ENCODE measurements around the gene SF1.

SF1 gene

DNA sequence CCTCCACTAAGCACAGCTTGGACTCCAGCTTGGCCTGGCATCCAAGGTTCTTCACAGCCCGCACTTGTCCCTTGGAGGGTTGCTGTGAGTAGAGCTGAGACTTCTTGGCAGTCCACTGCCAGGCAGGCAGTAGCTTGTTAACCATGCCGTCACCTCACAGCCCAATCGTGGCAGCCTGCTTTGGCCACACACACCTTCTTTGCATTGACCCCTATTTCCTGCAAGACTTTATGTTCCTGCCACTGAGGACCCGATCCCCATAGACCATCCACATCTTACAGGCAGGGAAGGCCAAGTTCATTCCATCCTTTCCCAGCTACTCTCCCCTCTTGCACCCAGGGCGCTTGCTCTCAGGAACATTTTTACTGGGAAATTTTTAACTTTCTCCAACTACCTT lies 16.1 kb downstream of the SF1 start:
- DNase-seq (ENCODE audit: low read depth in 4 of 4, low spot score in 1 of 4), result no peak

DNA sequence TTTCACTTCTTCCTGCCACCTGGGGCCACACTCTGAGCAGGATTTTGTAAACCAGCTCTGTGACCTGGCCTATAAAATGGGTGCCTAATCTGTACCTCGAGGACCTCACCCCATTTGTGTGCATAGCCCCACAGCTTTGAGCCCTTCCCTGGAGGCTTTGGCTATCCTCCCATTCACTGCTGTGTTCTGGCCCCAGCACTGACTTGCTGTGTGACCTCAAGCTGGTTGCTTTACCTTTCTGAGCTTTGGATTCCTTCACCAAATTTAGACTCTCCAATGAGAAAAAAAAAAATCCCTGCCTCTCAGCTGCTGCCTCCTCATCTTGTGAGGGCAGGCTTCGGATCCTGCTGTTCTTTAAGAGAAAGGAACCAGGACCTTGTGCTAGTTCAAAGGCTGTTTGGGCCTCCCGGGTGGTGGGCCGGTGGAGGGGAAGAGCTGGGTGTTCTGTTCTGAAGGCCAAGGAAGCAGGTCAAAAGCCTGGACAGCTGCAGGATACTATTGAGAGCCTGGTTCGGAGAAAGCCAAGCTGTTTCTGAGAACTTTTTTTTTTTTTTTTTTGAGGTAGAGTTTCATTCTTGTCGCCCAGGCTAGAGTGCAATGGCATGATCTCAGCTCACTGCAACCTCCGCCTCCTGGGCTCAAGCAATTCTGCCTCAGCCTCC lies 17.5 kb downstream of the SF1 start:
- DNase-seq (ENCODE audit: low read depth in 4 of 4, low spot score in 1 of 4), result no peak

DNA sequence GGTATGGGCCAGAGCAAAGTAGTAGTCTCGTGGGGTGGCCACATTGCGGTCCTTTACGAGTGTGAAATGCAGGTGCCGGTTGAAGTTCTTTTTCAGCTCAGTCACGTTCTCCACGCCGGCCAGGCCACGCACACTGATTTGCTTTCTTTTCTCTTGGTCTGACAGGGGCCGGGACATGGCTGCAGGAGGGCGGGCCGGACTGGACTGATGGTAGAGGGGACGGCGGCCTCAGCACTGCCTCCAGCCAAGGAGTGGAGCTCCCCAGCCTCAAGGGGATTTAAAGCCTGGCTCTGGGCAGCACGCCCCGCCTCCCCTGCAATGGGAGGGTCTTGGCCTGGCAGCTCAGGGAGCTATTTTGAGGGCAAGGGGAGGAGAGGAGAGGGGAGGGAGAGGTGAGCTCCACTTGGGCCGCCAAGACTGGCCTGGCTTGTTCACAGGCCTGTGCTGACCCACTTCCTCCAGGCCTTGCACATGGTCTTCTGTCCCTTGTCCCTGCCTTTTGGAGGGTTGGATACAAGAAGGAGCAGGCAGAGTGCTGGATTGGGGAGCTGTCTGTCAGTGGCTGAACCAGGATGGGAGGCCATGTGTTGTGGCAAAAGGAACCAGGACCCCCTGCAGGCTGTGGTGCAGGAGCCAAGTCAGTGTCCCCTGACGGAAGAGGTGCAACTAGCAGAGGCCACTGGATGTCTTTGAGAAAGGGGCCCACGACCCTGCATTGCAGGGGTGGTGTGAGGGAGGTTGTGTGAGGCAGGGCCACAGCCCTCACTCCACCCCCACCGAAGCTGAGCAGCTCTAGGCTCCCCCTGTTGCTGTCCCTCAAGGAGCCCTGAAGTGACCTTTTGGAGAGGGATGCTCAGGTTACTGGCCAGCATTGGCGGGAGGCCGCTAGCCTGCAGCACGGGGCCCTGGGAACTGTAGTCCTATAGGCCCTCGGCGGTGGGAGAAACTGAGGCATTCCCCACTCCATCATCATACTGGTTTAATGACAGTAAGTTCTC lies 18.3 kb downstream of the SF1 start, which contains the start of gene PYGM:
TSS of gene PYGM (minus strand) at position 253 of the 998 bp plus-strand sequence. CDS start at position 177, 76 bp downstream.
- DNase-seq (ENCODE audit: low read depth in 4 of 4, low spot score in 1 of 4), result no peak

DNA sequence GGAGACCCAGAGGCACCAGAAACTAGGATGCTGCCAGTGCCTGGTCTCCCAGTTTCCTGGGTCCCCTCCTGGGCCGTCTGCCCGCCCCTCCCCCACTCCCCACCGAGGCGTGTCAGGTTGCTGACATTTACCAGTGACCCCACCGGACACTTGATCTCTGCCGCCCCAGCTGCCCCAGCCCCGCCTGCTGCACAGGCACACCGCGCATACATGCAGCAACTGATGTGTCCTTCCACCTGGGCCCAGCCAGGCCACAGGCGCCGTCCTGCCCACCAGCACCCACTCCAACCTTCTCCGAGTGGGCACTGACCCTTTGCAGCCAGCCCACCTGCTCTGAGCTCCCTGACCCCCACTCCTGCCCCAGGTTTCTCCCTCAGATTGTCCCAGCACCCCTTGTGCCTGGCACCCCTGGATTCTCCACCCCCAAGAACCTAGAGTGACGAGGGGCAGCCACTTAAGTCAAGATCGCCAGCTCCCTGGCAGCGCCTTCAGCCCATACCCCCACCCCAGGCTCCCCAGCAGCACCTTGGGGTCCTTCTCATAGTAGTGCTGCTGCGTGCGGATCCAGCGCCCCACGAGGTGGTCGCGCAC lies 19.1 kb downstream of the SF1 start:
- DNase-seq (ENCODE audit: low read depth in 4 of 4, low spot score in 1 of 4), result no peak

DNA sequence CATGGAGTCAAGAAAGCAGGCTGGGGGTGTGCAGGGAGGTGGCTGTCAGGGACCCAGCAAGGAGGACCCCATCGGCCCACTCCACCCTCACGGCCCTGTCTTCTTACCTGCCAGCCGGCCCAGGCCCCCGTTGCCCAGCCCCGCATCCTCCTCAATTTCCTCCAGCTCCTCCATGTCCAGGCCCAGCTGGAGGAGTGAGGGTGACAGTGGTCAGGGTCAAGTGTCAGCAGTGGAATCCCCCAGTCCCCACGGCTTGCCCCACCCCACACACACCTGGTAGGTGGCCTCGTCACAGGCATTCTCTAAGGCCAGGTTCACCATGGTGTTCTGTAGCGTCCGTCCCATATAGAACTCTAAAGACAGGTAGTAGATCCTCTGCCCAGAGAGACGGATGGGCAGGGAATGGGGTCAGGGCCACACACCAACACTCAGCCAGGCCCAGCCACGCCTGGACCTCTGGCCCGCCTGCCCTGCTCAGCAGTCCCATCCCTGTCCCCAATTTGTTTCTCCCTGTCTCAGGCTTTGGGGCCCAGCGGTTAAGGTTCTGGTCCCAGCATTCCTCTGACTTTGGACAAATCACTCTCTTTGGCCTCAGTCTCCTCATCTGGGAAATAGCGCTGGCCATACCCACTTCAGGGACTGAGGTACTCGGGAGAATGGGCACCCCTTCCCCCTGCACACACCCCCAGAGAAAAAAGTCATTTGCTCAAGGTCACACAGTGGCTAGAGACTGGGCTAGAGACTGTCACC lies 19.8 kb downstream of the SF1 start:
- DNase-seq (ENCODE audit: low read depth in 4 of 4, low spot score in 1 of 4), result no peak

DNA sequence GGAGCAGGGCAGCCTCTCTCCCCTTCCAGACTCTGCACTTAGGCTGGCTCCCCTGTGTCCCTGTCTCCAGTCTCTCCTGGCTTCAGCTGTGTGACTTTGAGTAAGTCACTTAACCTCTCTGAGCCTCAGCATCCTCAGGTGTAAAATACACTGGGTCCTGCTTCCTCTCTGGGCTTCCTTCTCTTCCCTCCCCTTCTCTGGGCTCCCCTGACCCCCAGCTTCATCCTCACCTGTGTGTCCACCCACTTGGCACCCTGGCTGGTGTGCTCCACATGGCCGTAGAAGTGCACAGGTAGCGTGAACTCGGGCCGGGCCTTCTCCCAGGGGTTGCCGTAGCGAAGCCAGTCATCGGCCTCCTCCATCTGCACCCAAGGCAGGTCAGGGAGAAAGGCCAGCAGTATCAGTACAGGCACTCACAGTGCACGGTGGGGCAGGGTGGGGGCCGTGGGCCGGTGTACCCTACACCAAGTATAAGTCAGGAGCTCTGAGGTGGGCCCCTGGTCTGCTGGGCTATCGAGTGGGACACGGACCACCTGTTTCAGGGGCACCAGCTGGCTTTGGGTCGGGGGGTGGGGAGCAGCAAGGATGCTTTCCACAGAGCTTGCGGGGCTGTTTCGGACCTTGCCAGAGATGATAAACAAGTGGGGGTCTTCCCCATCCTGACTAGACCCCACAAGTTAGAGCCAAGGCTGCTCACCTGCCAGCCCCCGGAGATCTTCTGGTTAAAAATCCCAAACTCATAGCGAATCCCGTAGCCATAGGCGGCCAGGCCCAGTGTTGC lies 20.6 kb downstream of the SF1 start:
- no peak for DNase-seq (ENCODE audit: low read depth in 4 of 4, low spot score in 1 of 4)

DNA sequence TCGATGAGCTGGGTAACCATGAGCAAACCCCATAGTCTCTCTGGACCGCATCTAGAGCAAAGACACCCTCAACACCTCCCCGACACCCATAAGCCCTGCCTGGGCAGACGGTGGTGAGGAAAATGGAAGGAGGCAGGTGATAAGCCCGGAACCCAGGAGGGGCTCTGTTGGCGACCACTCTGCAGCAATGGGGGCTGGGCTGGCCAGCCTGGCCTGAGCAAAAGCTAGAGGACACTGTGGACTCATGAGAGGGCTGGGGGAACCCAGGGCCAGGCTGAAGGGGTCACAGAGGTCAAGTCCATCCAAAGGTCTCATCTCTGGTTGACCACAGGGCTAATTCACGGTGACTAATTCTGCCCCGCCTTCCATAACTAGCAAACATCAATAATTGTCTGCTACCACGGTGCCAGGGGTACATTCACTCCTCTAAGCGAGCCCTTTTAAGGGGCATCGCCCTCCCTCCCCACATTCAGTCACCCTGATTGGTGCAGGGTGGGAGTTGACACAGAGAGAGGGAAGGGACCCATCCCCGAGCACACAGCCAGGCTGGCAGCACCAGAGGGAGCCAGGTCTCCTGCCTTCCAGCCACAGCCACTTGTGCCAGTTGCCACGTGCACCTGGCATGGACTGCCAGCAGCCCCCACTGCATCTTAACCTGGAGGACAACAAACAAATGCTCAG lies 22.5 kb downstream of the SF1 start:
- no peak for DNase-seq (ENCODE audit: low read depth in 4 of 4, low spot score in 1 of 4)

DNA sequence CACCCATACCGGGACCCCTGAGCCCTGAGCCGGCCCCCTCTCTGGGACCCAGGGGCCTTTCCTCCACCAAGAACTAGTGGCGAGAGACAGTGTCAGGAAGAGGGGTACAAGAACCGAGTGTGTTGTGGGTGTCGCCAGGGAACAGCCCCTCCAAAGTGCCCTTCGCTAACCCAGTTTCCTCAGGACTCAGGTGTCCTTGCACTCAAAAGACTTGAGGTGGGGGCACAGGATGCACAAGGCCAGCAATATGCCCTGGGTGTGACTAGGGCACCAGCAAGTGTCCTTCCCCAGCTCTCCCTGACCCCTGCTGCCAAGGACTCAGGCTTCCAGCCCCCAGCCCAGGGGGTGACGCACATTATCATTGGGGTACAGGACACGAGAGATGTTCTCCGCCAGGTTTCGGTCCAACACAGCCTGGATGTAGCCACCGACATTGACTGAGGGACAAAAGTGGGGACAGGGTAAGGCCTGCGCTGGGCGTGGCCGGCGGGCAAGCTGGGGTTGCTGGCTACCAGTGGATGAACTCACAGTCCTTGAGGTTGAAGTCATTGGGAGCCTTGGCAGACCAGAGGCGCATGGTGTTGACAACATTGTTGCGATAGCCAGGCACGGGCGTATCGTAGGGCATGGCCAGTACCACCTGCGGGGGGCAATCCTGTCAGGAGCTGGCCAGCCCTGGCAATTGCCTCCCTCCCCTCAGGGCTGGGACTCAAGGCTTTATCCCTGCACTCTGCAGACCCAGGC lies 23.3 kb downstream of the SF1 start:
- no peak for DNase-seq (ENCODE audit: low read depth in 4 of 4, low spot score in 1 of 4)

DNA sequence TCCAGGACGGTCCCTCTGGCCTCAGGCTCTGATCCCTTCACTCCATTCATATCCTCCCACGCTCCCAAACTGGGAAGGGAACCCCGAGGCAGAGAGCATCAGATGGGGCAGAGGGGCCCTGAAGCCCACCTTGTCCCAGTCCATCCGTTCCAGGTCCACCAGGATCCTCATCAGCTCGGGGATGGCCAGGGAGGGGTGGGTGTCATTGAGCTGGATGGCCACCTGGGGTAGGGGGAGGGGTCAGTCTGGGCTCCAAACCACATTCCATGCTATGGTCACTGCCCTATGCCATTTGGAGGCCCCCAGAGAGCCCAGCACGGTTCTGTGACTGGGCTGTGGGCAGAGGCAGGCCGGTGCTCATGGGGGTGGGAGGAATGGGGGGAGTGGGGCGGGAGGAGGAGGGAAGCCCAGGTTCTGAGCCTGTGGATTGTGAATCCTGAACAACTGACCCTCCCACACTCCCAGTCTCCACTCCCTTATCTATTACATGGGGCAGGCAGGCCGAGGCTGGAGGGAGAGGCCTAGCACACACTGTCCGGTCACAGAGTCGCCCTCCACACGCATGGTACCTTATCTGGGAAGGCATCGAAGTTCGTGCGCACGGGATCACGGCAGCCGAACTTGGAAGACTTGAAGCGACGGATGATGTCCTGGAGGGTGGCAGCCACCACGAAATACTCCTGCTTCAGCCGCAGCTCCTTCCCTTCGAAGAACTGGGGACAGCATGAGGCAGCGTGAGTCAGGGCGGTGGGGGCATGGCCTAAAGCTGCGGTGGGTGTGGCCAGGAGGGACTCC lies 24.0 kb downstream of the SF1 start:
- DNase-seq (ENCODE audit: low read depth in 4 of 4, low spot score in 1 of 4), result no peak

DNA sequence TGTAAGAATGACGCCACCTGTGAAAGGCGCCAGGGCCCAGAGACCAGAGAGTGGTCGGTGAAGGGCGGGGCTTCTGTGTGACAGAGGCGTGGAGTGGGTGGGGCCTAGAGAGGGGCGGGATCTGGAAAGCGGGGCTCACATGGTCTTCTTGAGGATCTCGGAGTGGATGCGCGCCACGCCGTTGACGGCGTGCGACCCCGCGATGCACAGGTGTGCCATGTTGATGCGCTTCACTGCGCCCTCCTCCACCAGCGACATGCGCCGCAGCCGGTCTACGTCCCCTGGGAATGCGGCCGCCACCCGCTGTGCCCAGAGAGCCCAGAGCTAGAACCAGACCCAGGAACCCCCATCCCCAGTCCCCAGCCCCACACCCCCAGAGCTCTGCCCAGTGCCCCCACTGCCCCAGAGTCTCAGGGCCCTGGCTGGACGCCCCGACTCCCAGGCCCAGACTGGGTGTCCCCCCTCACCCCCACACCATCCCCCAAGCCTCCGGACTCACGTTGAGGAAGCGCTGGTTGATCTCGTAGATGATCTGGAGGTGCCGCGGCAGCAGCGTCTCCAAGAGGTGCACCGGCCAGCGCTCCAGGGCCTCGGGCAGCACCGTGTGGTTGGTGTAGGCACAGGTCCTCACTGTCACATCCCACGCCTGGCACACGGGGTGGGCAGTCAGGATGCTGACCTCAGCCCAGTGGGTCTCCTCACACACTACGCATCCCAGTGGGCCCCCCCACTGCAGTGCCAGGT lies 24.8 kb downstream of the SF1 start:
- no peak for DNase-seq (ENCODE audit: low read depth in 4 of 4, low spot score in 1 of 4)

DNA sequence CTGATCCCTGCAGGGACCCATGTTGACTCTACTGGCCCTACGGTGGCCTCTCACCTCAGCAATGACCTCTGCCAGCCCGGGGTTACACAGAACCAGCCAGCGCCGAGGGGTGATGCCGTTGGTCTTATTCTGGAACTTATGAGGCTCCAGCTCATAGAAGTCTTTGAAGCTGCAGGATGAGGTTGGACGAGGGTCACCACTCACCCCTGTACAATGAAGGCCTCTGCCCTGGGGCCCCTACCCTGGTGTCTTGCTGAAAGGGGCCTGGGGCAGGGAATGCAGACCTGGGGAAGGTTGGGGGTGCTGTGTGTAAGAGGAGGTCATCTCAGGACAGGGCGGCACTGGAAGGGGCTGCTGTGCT lies 25.3 kb downstream of the SF1 start:
- DNase-seq (ENCODE audit: low read depth in 4 of 4, low spot score in 1 of 4), result no peak

DNA sequence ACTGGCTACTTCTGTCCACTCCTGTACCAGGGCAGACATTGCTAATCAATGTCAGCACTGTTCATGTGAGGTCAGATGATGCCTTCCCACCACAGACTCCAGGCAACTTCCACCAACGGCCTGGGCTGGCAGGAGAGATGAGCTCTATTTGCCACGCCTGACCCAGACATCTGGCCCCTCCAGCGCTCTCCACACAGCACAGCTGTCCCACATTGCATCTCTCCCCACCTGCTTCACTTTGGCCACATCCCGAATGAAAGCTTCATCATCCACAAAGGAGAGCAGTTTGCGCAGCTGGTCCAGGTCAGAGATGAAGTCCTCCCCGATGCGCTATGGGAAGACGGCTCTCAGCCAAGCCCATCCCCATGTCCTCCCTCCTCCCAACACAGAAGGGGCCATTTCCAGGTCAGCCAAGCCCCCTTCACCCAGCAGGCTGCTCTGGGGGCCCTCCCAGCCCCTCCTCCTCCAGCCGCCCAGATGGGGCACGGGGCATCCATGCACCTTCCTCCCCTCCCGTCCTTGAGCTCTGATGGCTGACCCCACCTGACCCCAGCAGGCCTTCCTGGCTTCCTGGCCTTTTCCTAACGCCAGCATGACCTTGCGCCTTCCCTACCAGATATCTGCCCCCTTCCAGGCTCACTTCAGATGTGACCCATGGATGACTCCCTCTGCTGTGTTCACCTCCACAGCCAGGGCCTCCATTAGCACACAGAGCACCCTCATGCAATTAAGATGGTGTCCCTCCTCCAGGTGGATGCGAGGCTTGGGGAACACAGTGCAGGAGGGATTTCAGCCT lies 26.0 kb downstream of the SF1 start:
- no peak for DNase-seq (ENCODE audit: low read depth in 4 of 4, low spot score in 1 of 4)

DNA sequence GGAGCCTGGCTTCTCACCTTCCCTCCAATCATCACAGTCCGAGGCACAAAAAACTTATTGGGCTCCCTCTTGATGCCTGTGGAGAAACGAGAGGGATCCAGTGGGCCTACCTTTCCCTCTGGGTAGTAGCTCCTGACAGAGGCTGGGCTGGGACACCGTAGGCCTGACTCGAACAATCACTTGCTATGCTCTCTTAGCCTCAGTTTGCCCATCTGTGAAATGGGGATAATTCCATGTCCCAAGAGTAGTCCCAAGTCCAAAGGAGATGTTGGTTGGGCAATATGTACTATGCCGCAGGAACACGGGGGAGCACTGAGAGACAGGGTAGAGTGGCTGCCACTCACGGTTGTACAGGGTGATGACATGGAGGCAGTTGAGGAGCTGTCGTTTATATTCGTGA lies 26.8 kb downstream of the SF1 start:
- no peak for DNase-seq (ENCODE audit: low read depth in 4 of 4, low spot score in 1 of 4)

DNA sequence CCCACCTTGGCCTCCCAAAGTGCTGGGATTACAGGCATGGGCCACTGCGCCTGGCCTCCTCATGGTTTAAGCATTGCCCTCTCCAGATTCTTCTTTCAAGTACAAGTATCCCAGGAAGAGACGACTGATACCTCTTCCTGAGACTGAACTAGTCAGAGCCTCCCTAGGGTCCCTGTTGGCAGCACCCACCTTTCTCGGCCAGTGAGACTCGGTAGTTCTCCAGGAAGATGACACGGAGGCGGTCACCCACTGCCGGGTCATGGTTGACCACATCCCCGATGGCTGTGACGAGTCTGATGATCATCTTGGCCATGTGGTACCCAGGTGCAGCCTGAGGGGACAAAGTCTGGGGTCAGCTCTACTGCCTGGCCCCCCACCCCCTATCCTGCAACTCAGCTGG lies 27.2 kb downstream of the SF1 start:
- no peak for DNase-seq (ENCODE audit: low read depth in 4 of 4, low spot score in 1 of 4)

DNA sequence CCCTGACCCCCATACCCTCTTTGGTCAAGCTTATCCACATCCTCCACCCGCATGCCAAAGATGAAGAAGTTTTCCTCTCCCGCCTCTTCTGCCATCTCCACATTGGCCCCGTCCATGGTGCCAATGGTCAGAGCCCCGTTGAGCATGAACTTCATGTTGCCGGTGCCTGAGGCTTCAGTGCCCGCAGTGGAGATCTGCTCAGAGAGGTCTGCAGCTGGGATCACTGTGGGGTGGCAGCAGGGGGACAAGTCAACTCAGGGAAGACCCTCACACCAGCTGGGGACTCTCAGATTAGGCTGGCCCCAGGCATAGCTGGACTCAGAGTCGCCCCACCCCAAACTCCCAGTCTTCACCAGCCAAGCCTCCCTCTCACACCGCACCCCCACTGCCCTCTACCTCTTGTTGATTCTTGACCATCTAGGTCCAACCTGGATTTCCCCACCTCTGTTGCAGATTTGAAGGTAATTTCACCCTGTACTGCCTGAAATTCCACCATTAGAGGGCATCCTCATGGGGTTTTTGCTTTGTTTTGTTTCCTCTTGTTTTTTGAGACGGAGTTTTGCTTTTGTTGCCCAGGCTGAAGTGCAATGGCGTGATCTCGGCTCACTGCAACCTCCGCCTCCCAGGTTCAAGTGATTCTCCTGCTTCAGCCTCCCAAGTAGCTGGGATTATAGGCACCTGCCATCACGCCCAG lies 27.8 kb downstream of the SF1 start:
- no peak for DNase-seq (ENCODE audit: low read depth in 4 of 4, low spot score in 1 of 4)

DNA sequence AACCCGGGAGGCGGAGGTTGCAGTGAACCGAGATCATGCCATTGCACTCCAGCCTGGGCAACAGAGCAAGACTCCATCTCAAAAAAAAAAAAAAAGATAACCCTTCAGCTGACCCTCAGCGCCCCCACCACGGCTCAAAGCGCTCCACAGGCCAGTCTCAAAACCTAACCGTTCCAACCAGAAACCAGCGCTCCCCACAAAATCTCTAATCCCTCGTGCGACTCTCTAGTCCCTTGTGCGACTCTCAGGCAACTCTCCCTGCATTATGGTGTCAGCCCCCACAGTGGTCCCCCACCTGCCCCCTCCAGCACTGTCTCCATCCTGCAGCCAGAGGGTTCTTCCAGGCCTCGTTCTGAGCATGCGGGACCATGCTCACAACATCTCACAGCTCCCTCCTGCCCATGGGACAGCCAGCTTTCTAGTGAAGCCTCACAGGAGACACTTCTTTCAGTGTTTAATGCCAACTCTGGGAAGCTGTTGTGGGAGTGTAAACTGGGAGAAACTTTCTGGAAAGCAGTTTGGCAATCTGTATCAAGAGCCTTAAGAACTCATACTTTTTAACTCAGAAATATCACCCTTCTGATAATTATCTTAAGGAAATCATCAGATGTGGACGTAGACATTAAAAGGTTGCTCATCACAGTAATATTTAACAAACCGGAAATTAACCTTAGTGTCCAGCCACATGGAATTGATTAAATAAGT lies 30.2 kb downstream of the SF1 start:
- no peak for DNase-seq (ENCODE audit: low read depth in 4 of 4, low spot score in 1 of 4)
